GM18507 (cell line): Measurements from ENCODE around the gene CGN.

Experiments
- DNase-seq: peaks from one replicate; pipeline ENCODE4 v3.0.0; 2011; ENCODE audit warnings: low read depth; ENCODE audit not compliant: insufficient read length; ENCODE audit errors: extremely low spot score
- FAIRE-seq: peaks from 2 replicates; lab custom pipeline; 2011; peaks lifted over from hg19 to GRCh38; lab: Jason Lieb, UNC

CGN gene

DNA sequence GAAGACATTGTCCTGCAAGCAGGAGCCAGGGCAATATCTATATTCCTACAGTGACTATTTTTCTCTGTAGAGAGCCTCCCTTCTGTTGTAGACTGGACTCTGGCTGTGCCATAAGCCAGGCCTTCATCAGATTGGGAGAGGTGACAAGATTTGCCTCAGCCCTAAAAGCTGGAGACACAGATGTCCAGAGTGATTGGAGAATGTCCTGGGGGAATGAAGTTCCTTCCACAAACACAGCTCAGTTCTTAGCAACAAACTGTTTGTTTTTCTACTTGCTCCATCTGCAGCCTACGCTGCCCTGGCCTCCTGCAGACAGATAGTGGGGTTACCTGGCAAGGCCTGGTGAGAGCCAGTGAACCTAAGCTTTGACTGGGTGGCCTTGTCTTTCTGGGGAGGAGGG is 70.7 kb downstream of the CGN start:
- FAIRE-seq, result no peak
- DNase-seq, result no peak

DNA sequence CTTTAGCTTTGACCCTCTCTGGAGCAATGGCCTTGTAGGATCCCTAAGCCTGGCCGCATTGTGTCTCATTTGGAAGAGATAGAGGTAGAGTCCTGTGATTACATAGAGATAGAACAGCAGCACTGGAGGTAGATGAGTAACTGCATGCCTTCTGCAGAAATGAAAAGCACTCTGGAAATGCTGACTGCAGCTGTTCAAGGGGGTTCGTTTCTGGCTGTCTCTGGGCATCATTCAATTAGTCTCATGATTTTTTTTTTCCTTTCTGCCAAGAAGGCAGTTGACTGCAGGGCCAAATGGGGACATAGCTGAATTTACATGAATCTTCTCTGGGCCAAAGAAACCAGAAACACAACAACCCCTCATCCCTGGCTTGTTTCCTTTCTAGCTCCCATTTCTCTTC is 72.6 kb downstream of the CGN start:
- no peak for FAIRE-seq
- no peak for DNase-seq

DNA sequence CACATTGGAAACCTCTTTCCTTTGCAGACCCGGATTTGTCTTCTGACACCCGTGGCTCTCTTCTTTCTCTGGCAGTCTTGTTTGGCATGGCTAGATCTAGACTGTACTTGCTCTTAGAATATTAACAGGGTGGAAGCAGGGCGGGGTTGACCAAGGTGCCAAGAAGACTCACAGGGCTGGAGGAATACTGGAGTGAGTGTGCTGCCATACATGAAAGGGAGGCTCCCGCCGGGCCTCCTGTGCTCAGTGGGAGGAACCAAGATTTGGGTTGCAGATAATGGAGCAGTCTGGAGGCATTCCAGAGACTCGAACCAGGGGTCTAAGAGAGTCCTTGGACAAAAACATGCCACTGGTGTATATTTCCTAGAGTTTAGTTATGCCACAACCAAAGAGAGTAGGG is 73.1 kb downstream of the CGN start:
- no peak for DNase-seq
- FAIRE-seq, result no peak

DNA sequence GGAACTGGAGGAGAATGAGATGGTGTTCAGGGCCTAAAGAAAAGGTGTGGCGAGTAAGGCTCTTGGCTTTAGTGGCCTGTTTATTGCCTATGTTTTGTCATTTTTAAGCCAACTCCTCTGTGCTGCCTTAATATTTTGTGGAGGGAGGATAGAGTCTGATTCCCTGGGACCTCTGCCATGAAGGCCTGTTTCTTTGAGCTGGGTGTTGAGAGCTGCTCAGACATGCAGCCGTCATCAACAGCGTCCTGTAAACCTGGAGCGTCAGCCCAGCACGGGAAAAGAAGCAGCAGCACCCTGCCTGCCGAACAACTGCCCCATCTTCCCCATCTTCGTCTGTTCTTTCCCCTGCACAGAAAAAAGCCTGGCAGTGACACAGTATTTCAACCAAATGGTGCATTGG is 73.6 kb downstream of the CGN start:
- DNase-seq, result no peak
- FAIRE-seq, result no peak

DNA sequence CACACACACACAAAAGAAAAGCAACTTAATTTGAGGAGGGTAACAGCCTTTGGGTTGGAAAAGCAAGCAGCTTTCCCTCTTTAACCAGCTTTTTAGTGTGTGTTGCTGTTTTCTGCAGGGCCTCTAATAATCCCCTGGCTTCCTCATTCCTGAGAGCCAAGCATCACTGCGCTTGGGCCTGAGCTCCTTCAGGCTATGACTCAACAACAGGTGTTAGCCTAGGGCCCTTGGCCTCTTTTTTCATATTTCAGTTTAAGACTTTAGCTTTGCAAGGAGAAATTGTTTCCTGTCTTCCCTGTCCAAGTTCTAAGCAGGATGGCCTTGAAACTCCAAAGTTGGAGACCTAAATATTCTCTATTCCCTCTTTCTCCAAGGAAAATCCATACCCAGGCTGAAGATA is 74.4 kb downstream of the CGN start:
- FAIRE-seq (no peak), DNase-seq (no peak)
